Measurements from ENCODE around the gene PDS5A. TPM values are rescaled to one million over a fixed set of nuclear protein-coding genes. Genes with fewer than 3 reads are reported as not detected.

The PDS5A gene
- total and polyA plus RNA-seq, 8 donors = 12.1 to 42.6 (median 27.2) TPM

DNA sequence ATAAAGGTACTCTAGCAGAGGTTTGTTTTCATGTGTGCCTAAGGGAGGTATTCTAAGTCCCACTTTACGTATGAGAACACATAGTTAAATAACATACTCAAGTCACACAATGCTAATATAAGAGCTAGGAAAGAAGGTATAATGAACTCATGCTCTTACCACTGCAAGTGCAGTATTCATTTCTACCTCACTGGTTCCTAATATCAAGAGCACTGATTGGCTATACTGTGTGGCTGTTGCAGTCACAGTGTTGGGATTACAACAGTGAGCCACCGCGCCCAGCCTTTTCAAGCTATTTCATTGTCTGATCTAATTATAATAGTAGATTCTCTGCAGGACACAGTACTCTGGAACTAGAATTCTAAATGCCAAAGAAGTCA is 84.0 kb downstream of the PDS5A start:
- no peak for ATAC-seq

DNA sequence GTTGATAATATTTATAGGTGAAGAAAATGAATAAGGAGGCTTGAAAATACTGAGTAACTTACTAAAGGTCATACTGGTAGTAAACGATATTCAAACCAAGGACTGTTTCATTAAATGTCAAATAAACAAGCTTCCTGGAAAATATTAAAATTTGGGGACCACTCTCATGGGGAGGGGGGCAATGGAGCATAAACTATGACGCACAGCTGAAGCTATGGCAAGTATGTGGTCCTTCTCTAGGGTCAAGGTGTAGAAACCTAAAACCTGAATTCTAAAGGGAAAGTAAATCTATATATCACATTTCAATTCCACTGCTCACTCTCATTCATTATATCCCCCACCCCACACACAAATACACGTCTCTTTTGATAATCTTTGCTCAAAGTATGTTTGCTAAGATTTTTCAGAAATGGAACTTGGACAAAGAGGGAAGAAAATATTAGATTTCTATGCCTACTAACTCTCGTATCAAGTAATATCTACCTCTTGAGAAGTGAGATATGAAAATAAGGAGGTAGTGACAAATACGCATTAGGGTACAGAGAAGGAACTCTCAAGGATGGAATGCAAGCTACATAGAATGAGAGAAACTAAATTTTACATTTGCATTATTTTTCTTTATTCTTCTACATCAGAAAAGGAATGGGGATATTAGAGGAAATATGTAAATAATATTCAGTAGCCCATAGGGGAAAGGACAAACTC is 84.6 kb downstream of the PDS5A start:
- Histone ChIP-seq H3K9me3 (no peaks in the 10 kb centered on the region), H3K36me3 (peaks cover 0 to 36% (median 2%) of the 10 kb centered on the region in 3 donors), H3K27ac (no peak overlapping the region), H3K27me3 (no peaks in the 10 kb centered on the region), H3K4me1 (no peaks in the 10 kb centered on the region), H3K4me3 (no peak overlapping the region)
- FAIRE-seq (no peak), DNase-seq (no peak), ATAC-seq (no peak)
- intact Hi-C loops (cut with DNase I) = no loop called here
- WGBS, 2 donors = 89 to 97% methylated on average over 5 of the region's 5 CpGs
- TF ChIP-seq, protein P1, sequence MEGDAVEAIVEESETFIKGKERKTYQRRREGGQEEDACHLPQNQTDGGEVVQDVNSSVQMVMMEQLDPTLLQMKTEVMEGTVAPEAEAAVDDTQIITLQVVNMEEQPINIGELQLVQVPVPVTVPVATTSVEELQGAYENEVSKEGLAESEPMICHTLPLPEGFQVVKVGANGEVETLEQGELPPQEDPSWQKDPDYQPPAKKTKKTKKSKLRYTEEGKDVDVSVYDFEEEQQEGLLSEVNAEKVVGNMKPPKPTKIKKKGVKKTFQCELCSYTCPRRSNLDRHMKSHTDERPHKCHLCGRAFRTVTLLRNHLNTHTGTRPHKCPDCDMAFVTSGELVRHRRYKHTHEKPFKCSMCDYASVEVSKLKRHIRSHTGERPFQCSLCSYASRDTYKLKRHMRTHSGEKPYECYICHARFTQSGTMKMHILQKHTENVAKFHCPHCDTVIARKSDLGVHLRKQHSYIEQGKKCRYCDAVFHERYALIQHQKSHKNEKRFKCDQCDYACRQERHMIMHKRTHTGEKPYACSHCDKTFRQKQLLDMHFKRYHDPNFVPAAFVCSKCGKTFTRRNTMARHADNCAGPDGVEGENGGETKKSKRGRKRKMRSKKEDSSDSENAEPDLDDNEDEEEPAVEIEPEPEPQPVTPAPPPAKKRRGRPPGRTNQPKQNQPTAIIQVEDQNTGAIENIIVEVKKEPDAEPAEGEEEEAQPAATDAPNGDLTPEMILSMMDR (IDR thresholded peaks at IDR 0.05) = no peak

More for the DNA sequence above, 84.0 kb downstream of the PDS5A start:
- Histone ChIP-seq H3K27ac (no peak overlapping the region), H3K4me3 (no peak overlapping the region), H3K4me1 (no peaks in the 10 kb centered on the region), H3K36me3 (peaks cover 0 to 42% (median 2%) of the 10 kb centered on the region in 3 donors), H3K27me3 (no peaks in the 10 kb centered on the region), H3K9me3 (no peaks in the 10 kb centered on the region)
- 97 to 99% methylated on average over 3 of the region's 3 CpGs for WGBS, 2 donors
- intact Hi-C loops (cut with DNase I) = no loop called here
- DNase-seq = no peak
- TF ChIP-seq, protein P1 (IDR thresholded peaks at IDR 0.05) = no peak
- no peak for FAIRE-seq

DNA sequence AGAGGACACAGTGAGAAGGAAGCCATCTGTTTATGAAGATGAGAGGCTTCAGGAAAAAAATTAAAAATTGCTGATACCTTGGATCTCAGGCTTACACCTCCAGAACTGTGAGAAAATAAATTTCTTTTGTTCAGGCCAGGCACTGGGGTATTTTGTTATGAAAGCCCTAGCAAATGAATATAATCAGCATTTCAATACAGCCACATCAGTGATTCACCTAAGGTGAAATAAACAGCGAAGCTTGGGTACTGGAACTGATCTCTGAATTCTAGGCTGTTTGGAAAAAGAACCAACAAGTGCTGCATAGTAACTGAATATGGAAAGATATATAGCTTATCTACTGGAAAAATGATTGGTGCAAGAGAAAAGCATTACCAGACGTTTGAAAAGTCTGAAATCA is 88.5 kb downstream of the PDS5A start:
- Histone ChIP-seq H3K9me3 (no peaks in the 10 kb centered on the region), H3K4me3 (no peak overlapping the region), H3K36me3 (peaks cover 0 to 2% (median 0%) of the 10 kb centered on the region in 3 donors), H3K27ac (no peak overlapping the region), H3K4me1 (no peaks in the 10 kb centered on the region), H3K27me3 (no peaks in the 10 kb centered on the region)
- TF ChIP-seq, protein P1 (IDR thresholded peaks at IDR 0.05) = no peak
- FAIRE-seq = no peak
- intact Hi-C loops (cut with DNase I) = no loop called here
- DNase-seq = no peak
- 63 to 73% methylated on average over 2 of the region's 2 CpGs for WGBS, 2 donors
- no peak for ATAC-seq

DNA sequence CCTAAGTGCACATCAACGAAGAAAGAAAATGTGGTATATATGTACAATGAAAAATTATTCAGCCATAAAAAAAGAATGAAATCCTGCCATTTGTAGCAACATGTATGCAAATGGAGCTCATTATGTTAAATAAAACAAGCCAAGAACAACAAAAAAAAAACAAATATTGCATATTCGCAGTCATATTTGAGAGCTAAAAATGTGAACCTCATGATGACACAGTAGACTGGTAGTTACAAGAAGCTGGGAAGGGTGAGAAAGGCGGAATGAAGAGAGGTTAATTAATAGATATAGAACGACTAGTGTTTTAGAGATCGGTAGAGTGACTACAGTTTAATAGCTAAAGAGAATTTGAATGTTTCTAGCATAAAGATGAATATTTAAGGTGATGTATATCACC is 89.2 kb downstream of the PDS5A start:
- Histone ChIP-seq H3K9me3 (no peaks in the 10 kb centered on the region), H3K36me3 (no peaks in the 10 kb centered on the region), H3K27me3 (no peaks in the 10 kb centered on the region), H3K27ac (no peak overlapping the region), H3K4me1 (no peaks in the 10 kb centered on the region), H3K4me3 (no peak overlapping the region)
- TF ChIP-seq, protein P1 (IDR thresholded peaks at IDR 0.05) = no peak
- ATAC-seq (no peak), FAIRE-seq (no peak), DNase-seq (no peak)
- 94 to 96% methylated on average over 5 of the region's 5 CpGs for WGBS, 2 donors
- intact Hi-C loops (cut with DNase I) = no loop called here

DNA sequence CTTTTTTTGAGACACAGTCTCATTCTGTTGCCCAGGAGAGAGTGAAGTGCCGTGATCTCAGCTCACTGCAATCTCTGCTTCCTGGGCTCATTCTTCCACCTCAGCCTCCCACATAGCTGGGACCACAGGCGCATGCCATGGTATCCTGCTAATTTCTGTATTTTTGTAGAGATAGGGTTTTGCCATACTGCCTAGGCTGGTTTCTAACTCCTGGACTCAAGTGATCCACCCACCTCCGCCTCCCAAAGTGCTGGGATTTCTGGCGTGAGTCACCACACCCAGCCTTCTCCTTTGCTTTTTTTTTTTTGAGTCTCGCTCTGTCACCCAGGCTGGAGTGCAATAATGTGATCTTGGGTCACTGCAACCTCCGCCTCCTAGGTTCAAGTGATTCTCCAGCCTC is 94.1 kb downstream of the PDS5A start:
- TF ChIP-seq, protein P1 (IDR thresholded peaks at IDR 0.05) = no peak

More for the DNA sequence above, 94.1 kb downstream of the PDS5A start:
- ATAC-seq (no peak), DNase-seq (no peak), FAIRE-seq (no peak)
- intact Hi-C loops (cut with DNase I) = no loop called here
- Histone ChIP-seq H3K36me3 (peaks cover 0 to 4% (median 0%) of the 10 kb centered on the region in 3 donors), H3K9me3 (no peaks in the 10 kb centered on the region), H3K27me3 (no peaks in the 10 kb centered on the region), H3K27ac (no peak overlapping the region), H3K4me3 (no peak overlapping the region), H3K4me1 (no peaks in the 10 kb centered on the region)
- WGBS, 2 donors = 98 to 99% methylated on average over 6 of the region's 6 CpGs

All from pancreas (tissue), 10 donors.